GM19025 (cell line): ENCODE data around the gene CCDC192.
A peak's percentile ranks its signal among the peaks of the same experiment; 100 is the strongest.
"Not testable (repeated sequence)": the region's sequence is repeated elsewhere in the genome, so short reads cannot be mapped to it uniquely, and the experiment has no call there.

Experiments
- ATAC-seq: cut with Tn5 transposase; IDR thresholded peaks from one replicate; pipeline ENCODE4 v1.9.1; 2021; ENCODE audit warnings: mild to moderate bottlenecking, low read depth, moderate library complexity; ENCODE audit not compliant: unreplicated experiment

Gene CCDC192

GRCh38 chr5:127697894-127698600, 5.1 kb upstream of the CCDC192 start:
- ATAC-seq, result no peak

GRCh38 chr5:127699416-127699815, 3.8 kb upstream of the CCDC192 start:
- no peak for ATAC-seq

GRCh38 chr5:127700237-127700766, 2.9 kb upstream of the CCDC192 start:
- ATAC-seq, result no peak

- ATAC-seq, result no peak
Measured at GRCh38 chr5:127702434-127702833, 757 bp upstream of the CCDC192 start.

GRCh38 chr5:127705120-127705892, 2.1 kb downstream of the CCDC192 start:
- ATAC-seq, result peak; percentile 49

- no peak for ATAC-seq
Measured at GRCh38 chr5:127706691-127707090, 3.5 kb downstream of the CCDC192 start.

- ATAC-seq, result no peak
Measured at GRCh38 chr5:127707209-127707608, 4.0 kb downstream of the CCDC192 start.

- ATAC-seq, result not testable (repeated sequence)
Measured at GRCh38 chr5:127713083-127713482, 9.9 kb downstream of the CCDC192 start.

- no peak for ATAC-seq
Measured at GRCh38 chr5:127718181-127718580, 15.0 kb downstream of the CCDC192 start.

- no peak for ATAC-seq
Measured at GRCh38 chr5:127723571-127723970, 20.4 kb downstream of the CCDC192 start.

GRCh38 chr5:127725673-127726072, 22.5 kb downstream of the CCDC192 start:
- ATAC-seq, result no peak

DNA sequence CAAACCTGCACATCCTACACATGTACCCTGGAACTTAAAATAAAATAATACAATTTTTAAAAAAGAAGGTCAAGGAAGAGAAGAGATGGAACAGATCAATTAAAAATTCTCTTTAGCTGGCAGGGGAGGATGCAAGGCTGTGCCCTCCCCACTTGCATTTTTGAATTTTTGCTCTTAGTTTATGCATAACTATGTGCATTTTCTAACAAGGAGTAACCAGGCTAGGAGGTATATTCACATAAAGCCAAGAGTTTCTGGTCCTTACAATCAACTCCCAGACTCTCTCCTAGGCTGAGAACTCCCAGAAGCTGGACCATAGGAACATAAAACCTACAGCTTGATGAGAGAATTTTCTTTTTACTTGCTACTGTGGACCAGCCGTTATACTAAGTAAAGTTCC, 29.8 kb downstream of the CCDC192 start:
- no peak for ATAC-seq

GRCh38 chr5:127739348-127739747, 36.2 kb downstream of the CCDC192 start:
- not testable (repeated sequence) for ATAC-seq

GRCh38 chr5:127739807-127740384, 36.7 kb downstream of the CCDC192 start:
- ATAC-seq, result no peak

- ATAC-seq, result no peak
Measured at GRCh38 chr5:127741412-127741811, 38.2 kb downstream of the CCDC192 start.

DNA sequence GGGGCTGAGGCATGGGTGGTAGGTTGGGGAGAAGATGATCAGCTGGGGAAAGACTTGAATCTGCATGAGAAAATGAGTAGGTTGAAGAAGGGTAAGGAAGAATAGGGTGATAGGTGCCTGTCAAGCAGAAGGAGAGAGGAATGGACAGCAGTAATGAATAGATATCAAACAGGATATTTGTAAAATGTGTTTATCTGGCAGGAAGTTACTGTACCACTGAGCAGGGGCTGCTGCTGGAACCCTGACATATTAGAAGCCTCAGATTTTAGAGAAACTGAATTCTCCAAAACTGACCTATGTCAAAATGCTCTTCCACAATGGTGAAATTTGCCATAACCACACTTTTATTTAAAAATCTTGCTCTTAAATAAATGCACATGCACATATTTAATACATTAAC, 41.0 kb downstream of the CCDC192 start:
- ATAC-seq, result no peak

GRCh38 chr5:127746756-127747155, 43.6 kb downstream of the CCDC192 start:
- no peak for ATAC-seq

DNA sequence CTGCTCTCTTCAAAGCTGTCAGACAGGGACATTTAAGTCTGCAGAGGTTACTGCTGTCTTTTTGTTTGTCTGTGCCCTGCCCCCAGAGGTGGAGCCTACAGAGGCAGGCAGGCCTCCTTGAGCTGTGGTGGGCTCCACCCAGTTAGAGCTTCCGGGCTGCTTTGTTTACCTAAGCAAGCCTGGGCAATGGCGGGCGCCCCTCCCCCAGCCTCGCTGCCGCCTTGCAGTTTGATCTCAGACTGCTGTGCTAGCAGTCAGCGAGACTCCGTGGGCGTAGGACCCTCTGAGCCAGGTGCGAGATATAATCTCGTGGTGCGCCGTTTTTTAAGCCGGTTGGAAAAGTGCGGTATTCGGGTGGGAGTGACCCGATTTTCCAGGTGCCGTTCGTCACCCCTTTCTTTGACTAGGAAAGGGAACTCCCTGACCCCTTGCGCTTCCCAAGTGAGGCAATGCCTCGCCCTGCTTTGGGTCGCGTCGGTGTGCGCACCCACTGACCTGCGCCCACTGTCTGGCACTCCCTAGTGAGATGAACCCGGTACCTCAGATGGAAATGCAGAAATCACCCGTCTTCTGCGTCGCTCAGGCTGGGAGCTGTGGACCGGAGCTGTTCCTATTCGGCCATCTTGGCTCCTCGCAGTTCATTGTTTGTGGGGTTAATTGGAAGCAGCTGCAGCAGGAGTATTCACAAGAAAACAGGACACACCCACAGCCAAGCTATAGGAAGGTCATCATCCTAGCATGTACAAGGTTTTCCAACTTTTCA, 49.5 kb downstream of the CCDC192 start:
- ATAC-seq, result not testable (repeated sequence)

GRCh38 chr5:127754259-127754658, 51.1 kb downstream of the CCDC192 start:
- ATAC-seq, result no peak

DNA sequence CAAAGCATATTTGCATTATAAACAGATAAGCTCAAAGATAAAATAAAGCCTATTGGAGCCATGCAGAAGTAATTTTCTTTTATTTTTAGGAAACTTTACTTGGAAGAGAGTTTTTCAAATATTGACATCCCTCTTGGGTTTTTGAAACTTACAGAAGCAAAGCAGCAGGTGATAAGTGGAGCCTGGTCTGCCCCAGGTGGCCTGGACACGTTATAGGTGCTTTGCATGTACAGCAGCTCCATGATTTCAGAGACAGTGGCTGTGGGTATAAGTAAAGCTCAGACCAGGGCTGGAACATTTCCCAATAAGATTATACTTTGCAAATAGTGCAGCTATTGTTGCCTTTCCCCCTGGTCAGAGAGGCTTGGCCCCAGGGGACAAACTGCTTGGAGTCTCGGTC, 51.5 kb downstream of the CCDC192 start:
- no peak for ATAC-seq

DNA sequence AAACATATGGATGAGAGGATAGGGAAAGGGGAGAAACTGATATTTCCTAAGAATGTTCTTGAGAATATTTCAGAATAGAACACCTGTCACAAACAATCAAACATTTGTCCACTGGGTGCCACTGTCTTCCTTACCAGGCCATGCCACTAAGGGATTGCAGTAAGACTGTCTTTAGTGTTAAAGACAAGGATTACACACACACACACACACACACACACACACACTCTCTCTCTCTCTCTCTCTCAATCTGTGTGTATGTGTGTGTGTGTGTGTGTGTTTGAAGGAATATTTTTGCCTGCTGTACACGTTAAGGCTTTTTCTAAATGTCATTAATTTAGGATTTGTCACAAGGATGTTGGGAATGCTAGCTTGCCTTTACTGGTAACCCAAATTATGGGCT, 54.4 kb downstream of the CCDC192 start:
- ATAC-seq, result peak; percentile 75
